Small intestine (tissue), 7 donors: Measurements from ENCODE around the gene STIM1. TPM values are rescaled to one million over a fixed set of nuclear protein-coding genes. Genes with fewer than 3 reads are reported as not detected.

Experiments
- DNase-seq, 2 donors: peaks; one replicate each; pipeline versions ENCODE4 v3.0.0 to v3.0.0-alpha.2; 2013
- FAIRE-seq: peaks from 2 replicates; lab custom pipeline; 2012; peaks lifted over from hg19 to GRCh38; lab: Jason Lieb, UNC
- H3K27ac ChIP-seq, 3 donors: one replicate each; pipeline ENCODE4 v1.5.1; 2013; ENCODE audit warnings: low read length in 2 of 3, mild to moderate bottlenecking in 2 of 3, control low read depth in 1 of 3, inconsistent platforms in 1 of 3, low read depth in 1 of 3, moderate library complexity in 1 of 3
- H3K27me3 ChIP-seq, 3 donors: one replicate each; pipeline ENCODE4 v1.6.1; 2013; ENCODE audit warnings: low read length in 3 of 3, inconsistent platforms in 1 of 3; ENCODE audit not compliant: control insufficient read depth in 3 of 3, insufficient read depth in 3 of 3
- H3K36me3 ChIP-seq, 3 donors: one replicate each; pipeline ENCODE4 v1.6.1; 2013; ENCODE audit warnings: low read length in 3 of 3, inconsistent platforms in 1 of 3, low read depth in 1 of 3, mild to moderate bottlenecking in 1 of 3, moderate library complexity in 1 of 3; ENCODE audit not compliant: control insufficient read depth in 3 of 3, insufficient read depth in 2 of 3
- H3K4me1 ChIP-seq, 3 donors: one replicate each; pipeline ENCODE4 v1.6.1; 2013; ENCODE audit warnings: low read length in 2 of 3, inconsistent platforms in 1 of 3, low read depth in 1 of 3, mild to moderate bottlenecking in 1 of 3, moderate library complexity in 1 of 3; ENCODE audit not compliant: control insufficient read depth in 3 of 3, insufficient read depth in 2 of 3
- H3K4me3 ChIP-seq, 3 donors: one replicate each; pipeline ENCODE4 v1.5.1; 2013; ENCODE audit warnings: low read length in 3 of 3, control low read depth in 1 of 3, inconsistent platforms in 1 of 3, low read depth in 1 of 3, mild to moderate bottlenecking in 1 of 3, moderate library complexity in 1 of 3
- H3K9me3 ChIP-seq, 2 donors: one replicate each; pipeline ENCODE4 v1.6.1; 2013; ENCODE audit warnings: low read depth in 1 of 2, low read length in 1 of 2; ENCODE audit not compliant: control insufficient read depth in 2 of 2, insufficient read depth in 1 of 2
- WGBS, 3 donors: extraction: QIAGEN DNeasy Blood & Tissue Kit; methylation state at CpG; one replicate each; pipeline ENCODE4 v1.1.7; 2013; 5-methylcytosine and 5-hydroxymethylcytosine counted together
- polyA plus RNA-seq, 4 donors: library from polyadenylated mRNA; stranded (reverse) in 3 of 4; unstranded in 1 of 4; fragments of 200-250 nt in 3 of 4; fragments of 120-200 nt in 1 of 4; gene quantifications; one replicate each; pipeline versions ENCODE4 v1.2.1 to v1.2.3, GENCODE V29; 2013
- donor health status: healthy with polysubstance abuse.
- donor health status: control.
- donor health status: control.
- donor health status: Bipolar disorder and iron deficiency.
- donor health status: healthy.

STIM1 gene
- polyA plus RNA-seq, 4 donors = 5.6 to 27.9 (median 11.7) TPM

DNA sequence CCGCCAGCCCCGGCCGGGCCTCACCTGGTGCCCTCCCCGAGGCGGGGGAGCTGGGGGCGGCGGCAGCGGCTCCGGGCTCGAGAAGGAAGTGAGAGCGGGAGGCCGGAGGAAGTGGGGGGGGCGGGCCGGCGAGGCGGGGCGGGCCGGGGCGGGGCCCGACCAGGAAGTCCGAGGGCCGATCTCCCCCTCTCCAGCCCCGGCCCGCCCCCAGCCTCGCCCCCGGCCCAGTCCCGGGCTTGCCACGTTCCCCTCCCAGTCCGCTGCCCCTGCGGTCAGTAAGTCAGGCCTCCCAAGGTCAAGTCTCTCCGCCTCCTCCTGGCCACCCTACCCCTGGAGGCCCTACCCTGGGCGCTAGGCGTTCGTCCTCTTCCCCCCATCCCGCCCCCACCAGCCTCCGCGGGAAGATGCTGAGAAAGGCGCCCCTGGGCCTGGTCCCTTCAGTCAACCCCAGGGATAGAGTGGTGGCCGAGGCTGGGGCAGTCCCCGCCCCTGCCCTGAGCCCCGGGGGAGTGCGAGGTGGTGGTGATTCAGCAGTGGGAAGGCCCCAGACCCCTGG, 14.5 kb upstream of the STIM1 start, which contains the start of gene RHOG:
RHOG (minus strand) TSS at position 90 of the 556 bp plus-strand sequence. CDS start 12,821 bp downstream, outside the sequence.
- WGBS, 3 donors = 0% methylated on average over 18 to 39 of the region's 42 CpGs
- H3K4me1 ChIP-seq = peaks cover 13 to 20% (median 16%) of the 10 kb centered on the region in 3 donors
- no peak for FAIRE-seq

DNA sequence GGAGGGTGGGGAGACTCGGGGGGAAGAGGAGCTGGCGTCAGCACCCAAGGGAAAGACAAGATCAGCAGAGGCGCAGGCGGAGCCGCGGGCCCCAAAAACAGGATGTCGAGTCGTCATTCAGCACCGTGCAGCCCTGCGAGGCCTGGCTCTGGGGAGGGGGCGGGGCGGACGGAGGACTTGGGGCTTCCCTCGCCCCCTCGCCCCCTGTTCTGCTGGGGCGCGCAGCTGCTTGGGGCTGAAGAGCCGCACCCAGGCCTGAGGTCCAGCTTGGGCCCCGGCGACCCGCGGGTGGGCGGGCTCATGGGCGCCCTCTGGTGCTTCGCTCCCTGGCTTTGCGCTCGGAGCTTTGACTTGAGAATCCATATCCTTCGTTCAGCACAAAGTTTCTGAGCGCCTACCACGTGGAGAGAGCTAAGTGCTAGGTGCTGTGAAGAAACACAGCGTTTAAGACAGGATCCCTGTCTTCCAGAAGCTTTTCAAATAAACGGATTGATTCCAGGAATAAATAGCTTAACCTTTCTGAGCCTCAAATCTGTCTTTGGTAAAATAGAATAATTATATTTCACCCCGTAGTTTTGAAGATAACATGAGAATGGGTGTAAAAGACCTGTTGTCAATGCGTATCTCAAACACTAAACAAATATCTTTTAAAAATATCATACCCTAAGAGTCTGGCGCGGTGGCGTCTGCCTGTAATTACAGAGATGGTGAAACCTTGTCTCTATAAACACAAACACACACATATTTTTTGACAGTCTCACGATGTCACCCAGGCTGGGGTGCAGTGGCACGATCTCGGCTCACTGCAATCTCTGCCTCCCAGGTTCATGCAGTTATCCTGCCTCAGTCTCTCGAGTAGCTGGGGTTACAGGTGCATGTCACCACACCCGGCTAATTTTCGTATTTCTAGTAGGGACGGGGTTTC, 13.8 kb upstream of the STIM1 start:
- Histone ChIP-seq H3K36me3 (peaks cover 0 to 4% (median 0%) of the 10 kb centered on the region in 3 donors), H3K27me3 (no peaks in the 10 kb centered on the region), H3K9me3 (peaks cover 0 to 10% of the 10 kb centered on the region in 2 donors), H3K4me1 (peaks cover 13 to 16% (median 16%) of the 10 kb centered on the region in 3 donors), H3K27ac (peak overlapping the region; percentile 84 to 98 (median 96)), H3K4me3 (peak overlapping the region; percentile 76 to 92 (median 82))
- 21 to 33% (median 21%) methylated on average over 30 to 44 of the region's 44 CpGs for WGBS, 3 donors
- DNase-seq (peak; percentile 86 to 95), FAIRE-seq (no peak)

More for the DNA sequence above, 14.5 kb upstream of the STIM1 start, which contains the start of gene RHOG:
- DNase-seq = peak; percentile 82 to 83
- peaks cover 0 to 10% of the 10 kb centered on the region in 2 donors for H3K9me3 ChIP-seq
- peak within 1 kb of the TSS; percentile 76 to 92 (median 82) for H3K4me3 ChIP-seq
- peaks cover 0 to 6% (median 0%) of the 10 kb centered on the region in 3 donors for H3K36me3 ChIP-seq
- peak within 1 kb of the TSS; percentile 94 to 98 (median 96) for H3K27ac ChIP-seq
- H3K27me3 ChIP-seq = no peaks in the 10 kb centered on the region

DNA sequence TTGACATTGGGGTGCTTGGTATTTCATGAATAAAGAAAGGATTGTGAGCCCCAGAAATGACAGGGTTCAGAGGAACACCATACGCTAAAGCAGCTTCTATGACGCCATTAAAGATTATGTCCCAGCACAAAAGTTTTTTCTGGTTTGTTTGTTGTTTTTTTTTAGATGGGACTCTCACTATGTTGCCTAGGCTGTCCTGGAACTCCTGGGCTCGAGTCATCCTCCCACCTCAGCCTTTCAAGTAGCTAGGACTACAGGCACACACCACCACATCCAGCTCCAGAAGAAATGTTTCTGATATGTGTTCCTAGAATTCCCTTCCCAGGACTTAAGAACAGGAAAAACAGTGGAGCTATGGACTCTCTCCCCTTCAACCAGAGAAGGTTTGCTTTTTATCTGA, 12.1 kb upstream of the STIM1 start:
- Histone ChIP-seq H3K27me3 (no peaks in the 10 kb centered on the region), H3K4me1 (peaks cover 3 to 7% (median 5%) of the 10 kb centered on the region in 3 donors), H3K27ac (no peak overlapping the region), H3K36me3 (no peaks in the 10 kb centered on the region), H3K9me3 (peaks cover 0 to 10% of the 10 kb centered on the region in 2 donors), H3K4me3 (no peak overlapping the region)
- 89 to 96% (median 91%) methylated on average over 3 of the region's 3 CpGs for WGBS, 3 donors
- FAIRE-seq = no peak
- no peak for DNase-seq

DNA sequence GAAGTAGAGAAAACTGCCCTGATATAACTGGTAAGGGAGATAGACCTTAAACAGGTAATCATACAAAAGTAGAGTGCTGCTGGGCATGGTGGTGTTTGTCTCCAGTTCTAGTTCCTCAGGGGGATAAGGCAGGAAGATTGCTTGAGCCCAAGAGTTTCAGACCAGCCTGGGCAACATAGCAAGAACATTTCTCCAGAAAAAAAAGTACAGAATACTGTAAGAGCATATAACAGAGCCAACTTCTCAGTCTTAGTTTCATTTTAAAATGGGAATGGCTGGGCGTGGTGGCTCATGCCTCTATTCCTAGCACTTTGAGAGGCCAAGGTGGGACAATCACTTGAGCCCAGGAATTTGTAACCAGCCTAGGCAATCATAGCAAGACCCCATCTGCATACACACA, 10.2 kb upstream of the STIM1 start:
- no peak overlapping the region for H3K27ac ChIP-seq
- DNase-seq (no peak), FAIRE-seq (no peak)
- peaks cover 0 to 10% of the 10 kb centered on the region in 2 donors for H3K9me3 ChIP-seq
- 69 to 88% (median 81%) methylated on average over 1 of the region's 1 CpG for WGBS, 3 donors
- no peaks in the 10 kb centered on the region for H3K27me3 ChIP-seq
- no peaks in the 10 kb centered on the region for H3K36me3 ChIP-seq
- no peak overlapping the region for H3K4me3 ChIP-seq
- peaks cover 0 to 3% (median 0%) of the 10 kb centered on the region in 3 donors for H3K4me1 ChIP-seq

DNA sequence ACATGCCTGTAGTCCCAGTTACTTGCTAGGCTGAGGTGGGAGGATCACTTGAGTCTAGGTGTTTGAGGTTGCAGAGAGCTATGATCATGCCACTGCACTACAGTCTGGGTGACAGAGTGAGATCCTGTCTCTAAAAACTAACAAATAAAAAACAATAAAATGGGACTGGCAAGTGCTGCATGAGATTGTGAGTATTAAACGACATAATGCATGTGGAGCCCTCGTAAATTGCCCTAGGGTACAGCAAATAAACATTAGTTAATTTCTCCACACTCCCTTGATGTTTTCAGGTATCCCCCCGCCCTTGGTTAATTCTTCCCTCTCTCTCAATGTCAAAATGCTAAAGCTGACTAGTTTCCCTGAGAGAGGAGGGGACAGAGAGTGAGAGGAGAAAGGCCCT, 9.8 kb upstream of the STIM1 start:
- no peak overlapping the region for H3K4me3 ChIP-seq
- H3K4me1 ChIP-seq = peaks cover 0 to 3% (median 0%) of the 10 kb centered on the region in 3 donors
- no peaks in the 10 kb centered on the region for H3K36me3 ChIP-seq
- no peak overlapping the region for H3K27ac ChIP-seq
- DNase-seq = no peak
- H3K27me3 ChIP-seq = no peaks in the 10 kb centered on the region
- 79 to 87% (median 83%) methylated on average over 3 of the region's 3 CpGs for WGBS, 3 donors
- FAIRE-seq = no peak
- H3K9me3 ChIP-seq = peaks cover 0 to 10% of the 10 kb centered on the region in 2 donors

DNA sequence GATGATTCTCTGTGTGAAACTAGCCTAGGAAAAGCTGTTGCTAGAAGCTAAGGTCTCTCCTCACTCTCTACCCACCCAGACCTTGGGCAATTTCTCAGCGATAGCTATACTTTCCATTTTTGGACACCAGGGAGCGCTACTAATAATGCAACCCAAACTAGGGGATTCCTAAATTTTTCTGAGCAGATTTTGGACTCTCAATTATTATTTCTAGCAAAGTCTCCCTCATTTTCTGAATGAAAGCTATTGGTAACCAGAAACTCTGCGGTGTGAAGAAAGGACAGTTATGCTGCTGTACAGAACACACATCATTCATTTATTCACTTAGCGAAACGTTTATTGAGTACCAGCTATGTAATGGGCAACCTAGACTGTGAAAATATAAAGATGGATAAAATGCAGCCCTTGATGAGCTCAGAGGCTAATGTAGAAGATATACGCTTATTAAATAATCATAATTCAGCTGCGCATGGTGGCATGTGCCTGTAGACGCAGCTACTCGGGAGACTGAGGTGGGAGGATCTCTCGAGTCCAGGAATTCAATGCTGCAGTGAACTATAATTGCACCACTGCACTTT, 6.1 kb upstream of the STIM1 start:
- FAIRE-seq (no peak), DNase-seq (peak; percentile 49)
- Histone ChIP-seq H3K27me3 (no peaks in the 10 kb centered on the region), H3K27ac (no peak overlapping the region), H3K9me3 (no peaks in the 10 kb centered on the region), H3K4me3 (no peak overlapping the region), H3K36me3 (no peaks in the 10 kb centered on the region), H3K4me1 (peaks cover 0 to 1% (median 0%) of the 10 kb centered on the region in 3 donors)
- 64 to 69% (median 68%) methylated on average over 10 of the region's 10 CpGs for WGBS, 3 donors

DNA sequence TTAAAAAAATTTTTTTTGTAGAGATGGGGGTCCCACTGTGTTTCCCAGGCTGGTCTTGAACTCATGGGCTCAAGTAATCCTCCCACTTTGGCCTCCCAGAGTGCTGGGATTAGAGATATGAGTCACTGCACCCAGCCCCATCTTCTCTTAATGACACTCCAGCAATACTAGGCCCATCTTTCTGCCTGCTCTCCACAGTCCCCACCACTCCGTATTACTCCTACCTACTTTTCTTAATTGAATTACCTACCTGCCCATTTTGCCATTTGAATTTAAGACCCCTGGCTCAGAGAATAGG, 2.0 kb upstream of the STIM1 start:
- no peaks in the 10 kb centered on the region for H3K9me3 ChIP-seq
- DNase-seq = no peak
- H3K4me3 ChIP-seq = no peak overlapping the region
- no peaks in the 10 kb centered on the region for H3K36me3 ChIP-seq
- peaks cover 4 to 22% (median 12%) of the 10 kb centered on the region in 3 donors for H3K4me1 ChIP-seq
- no peak for FAIRE-seq
- no peaks in the 10 kb centered on the region for H3K27me3 ChIP-seq
- H3K27ac ChIP-seq = peak overlapping the region in 1 of 3 donors; percentile 24
- WGBS, 3 donors = 95 to 100% (median 100%) methylated on average over 1 of the region's 1 CpG
